SIG-M5 (cell line): ENCODE data around the gene RSRC1.
"Not testable (repeated sequence)": the region's sequence is repeated elsewhere in the genome, so short reads cannot be mapped to it uniquely, and the experiment has no call there.

ENCODE experiments used
- DNase-seq: peaks from one replicate; lab custom pipeline; 2025; lab: John Stamatoyannopoulos, UW

The RSRC1 gene

DNA sequence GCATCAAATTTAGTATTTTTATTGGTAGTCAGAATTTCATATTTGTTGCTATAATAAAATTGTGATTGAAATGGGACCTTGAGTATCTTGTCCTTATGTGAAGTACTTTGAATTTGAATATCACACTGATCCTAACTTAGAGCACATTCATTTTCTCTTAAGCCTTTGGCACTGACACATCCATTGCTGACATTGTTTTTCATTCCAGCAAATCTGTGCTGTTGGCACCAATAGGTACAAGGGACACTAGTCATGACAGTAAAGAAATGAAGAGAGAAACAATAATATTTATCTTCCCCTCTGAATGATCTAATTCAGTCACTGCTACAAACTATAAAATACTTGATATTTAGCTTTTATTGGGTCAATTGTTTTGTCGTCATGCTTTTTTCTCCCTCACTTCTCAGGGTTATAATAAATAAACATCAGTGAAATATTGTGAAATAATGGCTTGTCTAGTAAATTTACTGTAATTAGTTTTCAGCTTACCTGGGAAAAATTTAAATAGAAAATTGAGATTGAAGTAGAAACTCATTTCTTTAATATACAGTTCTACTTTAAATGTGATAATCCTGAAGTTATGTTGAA is 294.3 kb downstream of the RSRC1 start:
- no peak for DNase-seq

DNA sequence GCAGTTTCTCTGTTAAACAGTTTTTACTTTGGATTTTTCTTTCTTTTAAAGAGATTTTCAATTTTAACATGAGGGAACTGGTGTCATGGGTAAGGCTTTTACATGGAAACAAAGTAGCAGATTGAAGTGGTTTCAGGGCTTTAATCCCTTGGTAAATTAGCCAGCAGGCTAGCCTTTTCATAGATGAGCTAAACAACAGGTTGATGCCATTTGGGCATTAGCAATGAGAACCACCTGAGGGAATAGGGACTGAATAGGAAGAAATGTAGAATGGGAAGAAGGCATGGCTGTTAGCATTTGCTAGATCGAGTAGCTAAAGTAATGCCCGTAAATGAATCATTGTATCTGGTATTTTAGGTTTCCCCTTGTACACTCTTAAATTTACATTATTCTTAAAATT is 295.6 kb downstream of the RSRC1 start:
- no peak for DNase-seq

DNA sequence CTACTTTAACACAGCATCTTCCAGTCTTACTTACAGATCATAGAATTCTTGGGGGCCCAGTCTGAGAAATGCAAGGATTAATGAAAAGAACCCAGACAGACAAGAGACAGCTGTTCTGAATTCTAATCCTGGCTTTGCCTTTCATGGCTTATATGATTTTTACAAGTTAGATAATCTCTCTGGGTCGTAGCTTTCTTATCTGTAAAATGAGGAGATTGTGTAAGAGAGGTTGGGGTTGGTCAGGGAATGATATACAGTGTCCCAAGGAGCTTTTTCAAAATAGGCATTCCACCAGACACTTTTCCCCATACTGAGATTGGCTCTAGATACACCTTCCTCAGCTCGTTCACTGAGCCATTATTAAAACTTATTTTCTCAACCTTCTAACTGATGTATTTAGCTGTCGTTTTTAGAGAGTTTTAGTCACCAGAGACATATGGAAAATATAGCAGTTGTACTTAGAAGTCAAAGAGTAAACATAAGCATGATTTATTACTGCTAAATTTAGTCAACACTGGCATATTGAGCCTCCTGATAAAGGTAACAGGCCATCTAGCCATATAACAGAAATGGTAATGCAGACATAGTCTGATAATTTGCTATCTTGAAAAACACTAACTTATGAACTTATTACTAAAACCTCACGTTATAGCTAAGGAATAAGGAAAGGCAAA is 298.1 kb downstream of the RSRC1 start:
- no peak for DNase-seq

DNA sequence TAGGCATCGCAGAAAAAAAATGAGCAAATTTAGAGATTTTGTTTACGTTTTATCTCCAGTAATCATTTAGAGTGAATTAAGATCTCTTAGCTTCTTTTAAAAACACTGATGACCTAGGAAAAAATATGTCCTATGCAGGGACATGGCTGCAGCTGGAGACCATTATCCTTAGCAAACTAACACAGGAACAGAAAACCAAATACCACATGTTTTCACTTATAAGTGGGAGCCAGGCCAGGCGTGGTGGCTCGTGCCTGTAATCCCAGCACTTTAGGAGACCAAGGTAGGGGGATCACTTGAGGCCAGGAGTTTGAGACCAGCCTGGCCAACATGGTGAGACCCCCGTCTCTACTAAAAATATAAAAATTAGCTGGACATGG is 298.6 kb downstream of the RSRC1 start:
- DNase-seq, result not testable (repeated sequence)

DNA sequence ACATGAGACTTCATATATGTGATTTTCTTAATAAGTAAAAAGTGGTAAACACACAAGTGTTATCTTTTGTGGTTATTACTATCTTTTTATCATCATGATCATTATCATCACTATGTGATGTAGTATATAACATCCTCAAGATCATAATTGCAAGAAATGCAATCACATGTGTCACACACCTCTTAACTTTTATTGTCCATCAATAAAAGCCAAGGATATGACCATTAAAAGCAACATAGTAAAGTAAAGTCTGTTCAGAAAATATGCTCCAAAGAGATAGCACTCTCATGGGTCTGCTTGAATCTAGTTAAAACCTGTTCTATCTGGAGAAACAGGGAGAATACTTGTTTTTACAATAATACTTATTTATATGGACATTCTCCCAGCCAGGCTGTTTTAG is 308.1 kb downstream of the RSRC1 start:
- DNase-seq, result no peak

DNA sequence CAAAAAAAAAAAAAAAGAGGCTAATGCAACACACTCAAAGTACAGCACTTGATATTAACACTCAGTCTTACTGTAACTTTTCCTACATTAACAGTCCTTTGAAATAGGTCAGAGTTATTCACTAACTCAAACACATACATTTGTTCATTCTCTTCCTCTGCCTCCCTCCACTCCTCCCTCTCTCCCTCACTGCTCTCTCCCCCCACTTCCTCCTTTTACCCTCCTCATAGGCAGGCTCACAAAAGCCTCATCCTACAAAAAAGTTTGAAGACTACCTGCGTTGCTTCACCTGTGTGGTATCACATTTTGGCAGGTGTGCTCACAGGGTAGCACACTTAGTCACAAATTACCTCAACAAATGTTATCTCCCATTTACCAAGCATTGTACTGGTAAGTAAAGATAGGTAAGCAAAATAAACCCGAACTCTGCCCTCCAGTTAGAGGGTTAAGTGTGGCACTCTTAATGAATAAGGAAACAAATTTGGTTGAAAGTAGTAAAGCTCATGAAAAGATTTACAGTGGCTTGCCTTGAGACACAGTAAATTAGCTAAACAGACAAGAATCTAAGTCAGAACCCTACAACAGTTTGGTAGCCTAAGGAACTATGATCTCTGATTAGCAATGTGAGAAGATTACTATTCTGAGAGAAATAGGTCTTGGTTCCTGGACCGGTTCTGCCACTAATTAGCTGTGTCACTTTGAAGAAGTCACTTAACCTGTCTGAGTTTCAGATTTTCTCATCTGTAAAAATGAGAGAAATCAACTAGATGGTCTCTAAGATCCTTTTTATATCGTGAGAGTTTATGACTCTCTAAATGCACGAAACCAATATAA is 310.1 kb downstream of the RSRC1 start:
- no peak for DNase-seq

DNA sequence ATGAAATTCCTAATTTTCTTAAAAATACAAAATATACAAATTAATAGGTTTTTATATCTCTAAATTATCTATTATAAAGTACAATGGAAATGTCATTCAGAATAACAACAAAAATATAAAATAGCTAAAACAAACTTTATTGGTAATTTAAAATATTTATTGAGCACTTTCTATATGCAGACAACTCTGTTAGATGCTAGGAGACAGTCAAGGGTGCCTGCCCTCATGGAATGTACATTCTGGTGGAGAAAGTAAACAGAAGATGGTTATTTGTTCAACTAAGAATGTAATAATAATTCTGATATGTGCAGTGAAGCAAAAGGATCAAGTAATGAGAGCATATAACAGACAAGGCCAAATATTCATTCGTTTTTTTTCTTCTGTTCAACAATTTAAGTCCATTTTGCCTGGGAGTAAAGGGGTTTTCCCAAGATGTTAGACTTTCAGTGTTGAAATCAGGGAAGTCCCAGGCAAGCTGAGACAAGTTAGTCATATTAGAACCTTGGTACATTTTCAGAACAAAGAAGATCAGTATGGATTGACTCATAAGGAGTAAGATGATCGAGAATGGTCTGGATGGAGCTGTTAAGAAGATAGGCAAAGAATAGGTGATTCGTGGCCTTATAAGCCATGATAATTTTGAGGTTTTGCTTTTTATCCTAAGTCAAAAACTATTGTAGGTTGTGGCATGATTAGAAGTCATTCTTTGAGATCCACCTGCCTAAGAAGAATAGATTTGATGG is 310.9 kb downstream of the RSRC1 start:
- no peak for DNase-seq

DNA sequence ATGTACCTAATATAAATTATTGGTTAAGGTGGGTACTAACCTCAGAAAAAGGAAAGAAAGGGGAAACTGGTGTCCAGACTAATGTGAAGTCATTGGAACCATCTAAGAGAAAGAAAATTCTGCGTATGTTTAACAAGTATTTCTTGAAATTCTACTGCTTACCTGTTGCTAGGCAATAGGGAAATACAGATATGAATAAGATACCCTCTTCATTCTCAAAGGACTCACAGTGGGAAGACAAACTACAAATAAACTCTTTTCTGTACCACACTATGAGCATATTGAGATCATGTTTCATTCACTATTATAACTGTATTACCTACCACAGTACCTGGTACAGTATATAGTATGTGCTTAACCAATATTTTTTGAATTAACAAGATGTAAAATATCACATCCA is 320.6 kb downstream of the RSRC1 start:
- no peak for DNase-seq

DNA sequence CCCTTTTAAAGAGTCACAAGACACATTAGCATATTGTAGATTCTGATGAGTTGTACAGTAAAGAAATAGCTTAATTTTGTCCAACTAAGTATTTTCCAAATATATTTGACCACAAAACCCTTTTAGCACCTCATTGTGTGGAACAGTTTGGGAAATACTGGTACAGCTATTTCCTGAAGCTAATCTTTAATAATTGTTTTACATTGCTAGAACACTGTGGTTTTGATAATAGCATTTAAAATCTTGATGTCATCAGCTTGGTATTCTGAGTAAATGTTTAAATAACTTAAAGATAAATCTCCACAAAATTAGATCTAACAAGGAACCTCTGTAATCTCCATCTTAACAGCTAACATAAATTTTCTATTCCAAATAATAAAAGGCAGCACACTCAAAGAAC is 321.1 kb downstream of the RSRC1 start:
- no peak for DNase-seq

DNA sequence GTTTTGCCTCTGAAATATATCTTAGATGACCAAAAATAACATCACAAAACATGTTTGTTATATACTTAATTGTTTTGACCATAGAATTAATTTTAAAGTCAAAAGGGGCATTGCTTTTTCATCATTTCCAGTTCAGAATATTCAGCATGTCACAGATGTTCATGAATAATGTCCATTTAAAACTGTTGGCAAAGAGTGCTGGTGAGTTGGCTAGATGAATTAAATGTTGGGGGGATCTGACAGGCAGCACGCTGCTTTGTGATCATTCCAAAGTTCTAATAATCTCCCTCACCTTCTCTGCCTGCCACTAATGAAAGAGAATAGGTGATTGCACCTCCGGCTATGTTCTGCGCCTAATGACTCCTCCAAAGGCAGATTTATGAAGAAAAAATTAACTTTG is 321.9 kb downstream of the RSRC1 start:
- DNase-seq, result no peak

DNA sequence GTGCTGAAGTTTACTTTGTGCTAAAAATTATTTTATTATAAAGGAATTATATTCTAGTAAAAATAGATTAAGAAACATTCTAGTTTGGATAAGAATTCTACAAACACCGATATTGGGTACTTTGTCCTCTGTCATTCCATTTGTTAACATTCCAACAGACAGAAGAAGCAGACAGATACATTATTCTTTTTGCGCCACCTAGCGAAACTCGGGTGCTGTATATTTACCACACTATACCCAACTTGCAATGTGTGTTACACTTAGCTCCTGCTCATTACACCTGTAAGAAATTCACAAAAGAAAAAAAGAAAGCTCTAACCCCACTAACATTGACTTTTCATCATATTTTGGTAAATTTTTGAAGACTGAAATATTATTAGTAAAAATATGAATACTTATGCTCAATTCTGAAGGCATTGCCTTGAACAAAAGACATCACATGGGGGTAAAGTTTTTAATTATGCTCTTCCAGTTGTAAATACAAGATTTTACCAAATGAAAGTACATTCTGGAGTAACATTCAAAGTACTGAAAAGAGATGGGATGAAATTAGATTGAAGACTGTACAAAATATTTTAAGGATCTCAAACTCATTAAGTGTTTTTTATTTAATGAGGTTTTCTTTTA is 324.6 kb downstream of the RSRC1 start:
- DNase-seq, result no peak

DNA sequence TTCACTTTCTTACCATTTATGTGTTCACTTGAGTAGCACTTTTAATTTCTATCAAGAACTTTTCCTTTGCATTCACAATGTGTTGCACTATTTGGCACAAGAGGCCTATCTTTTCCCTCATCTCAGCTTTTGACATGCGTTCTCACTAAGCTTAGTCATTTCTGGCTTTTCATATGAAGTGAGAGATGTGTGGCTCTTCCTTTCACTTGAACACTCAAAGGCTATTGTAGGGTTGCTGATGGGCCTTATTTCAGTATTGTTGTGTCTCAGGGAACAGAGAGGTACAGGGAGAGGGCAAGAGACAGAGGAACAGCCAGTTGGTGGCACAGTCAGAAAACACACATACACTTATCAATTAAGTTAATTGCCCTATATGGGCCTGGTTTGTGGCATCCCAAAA is 333.7 kb downstream of the RSRC1 start:
- no peak for DNase-seq

DNA sequence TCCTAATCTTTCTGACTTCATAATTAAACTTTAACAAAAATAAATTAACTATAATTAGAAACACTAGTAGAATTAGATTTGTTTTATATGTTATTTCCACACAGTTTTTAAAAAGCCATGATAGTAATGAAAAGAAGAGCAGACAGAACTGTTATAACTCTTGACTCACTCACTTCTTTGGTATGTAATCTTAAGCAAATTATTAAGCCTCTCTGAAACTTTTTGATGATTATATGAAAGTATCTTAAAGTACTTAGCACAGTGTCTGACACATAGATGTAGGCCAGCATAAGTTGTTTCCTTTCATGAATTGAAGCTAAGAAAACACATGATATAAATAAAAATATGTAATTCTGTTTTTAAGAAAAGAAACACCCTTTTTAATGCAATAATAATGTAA is 337.5 kb downstream of the RSRC1 start:
- no peak for DNase-seq

DNA sequence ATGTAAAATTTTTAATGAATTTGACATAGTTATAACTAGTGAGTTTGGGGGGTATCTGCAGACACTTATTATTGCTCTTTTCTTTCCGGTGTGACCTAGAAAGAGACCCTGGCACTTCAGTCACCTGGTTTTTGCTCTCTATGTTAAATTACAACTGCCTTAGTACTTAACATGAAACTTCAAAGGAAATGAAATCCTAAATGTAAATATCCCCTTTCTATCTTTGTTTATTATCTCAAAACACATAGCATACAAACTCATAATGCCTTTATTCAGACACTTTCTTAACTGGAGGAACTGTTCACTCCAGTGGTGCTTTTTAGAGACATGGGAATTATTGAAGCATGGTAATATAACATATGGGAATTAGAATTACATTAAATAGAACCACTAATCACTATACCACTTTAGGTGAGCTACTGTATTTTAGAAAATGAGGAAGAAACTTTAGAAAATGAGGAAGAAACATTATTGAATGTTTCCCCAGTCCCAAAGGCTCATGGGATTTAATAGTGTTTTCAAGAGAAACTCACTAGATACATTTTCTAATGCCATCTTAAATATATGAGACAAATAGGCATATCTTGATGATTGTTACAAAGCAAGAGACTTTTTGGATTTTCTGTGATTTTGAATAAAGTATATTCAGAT is 341.6 kb downstream of the RSRC1 start:
- DNase-seq, result no peak

DNA sequence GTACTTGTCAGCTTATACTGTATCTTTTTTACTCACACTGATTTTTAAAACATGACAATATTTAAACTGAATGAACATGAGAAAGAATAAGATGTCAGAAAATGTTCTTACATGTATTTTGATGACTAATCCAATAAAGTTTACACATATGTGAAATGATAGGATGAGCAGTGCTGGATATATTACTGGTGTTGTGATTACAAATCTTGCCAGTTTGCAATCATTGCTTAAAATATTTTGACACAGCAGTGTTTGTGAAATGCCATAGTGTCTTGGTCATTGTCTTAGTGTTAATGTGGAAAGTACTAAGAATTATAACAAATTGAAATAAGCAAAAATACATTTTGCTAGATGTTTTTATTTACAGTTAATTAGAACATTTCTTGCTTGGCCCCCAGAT is 342.4 kb downstream of the RSRC1 start:
- no peak for DNase-seq

DNA sequence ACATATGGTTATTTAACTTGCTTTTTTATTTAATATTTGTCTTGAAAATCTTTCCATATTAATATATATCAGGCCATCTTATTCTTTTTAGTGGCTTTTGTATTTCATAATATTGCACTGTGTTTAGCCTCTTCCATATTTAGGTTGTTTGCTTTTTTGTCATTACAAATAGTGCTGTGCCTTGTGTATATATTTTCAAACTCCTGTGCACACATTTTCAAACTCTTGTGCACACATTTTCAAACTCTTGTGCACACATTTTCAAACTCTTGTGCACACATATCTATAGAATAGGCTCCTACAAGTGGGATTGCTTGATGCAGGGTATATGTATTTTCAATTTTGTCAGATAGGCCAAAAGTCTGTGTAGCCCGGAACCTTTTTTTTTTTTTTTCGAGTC is 343.1 kb downstream of the RSRC1 start:
- DNase-seq, result no peak

DNA sequence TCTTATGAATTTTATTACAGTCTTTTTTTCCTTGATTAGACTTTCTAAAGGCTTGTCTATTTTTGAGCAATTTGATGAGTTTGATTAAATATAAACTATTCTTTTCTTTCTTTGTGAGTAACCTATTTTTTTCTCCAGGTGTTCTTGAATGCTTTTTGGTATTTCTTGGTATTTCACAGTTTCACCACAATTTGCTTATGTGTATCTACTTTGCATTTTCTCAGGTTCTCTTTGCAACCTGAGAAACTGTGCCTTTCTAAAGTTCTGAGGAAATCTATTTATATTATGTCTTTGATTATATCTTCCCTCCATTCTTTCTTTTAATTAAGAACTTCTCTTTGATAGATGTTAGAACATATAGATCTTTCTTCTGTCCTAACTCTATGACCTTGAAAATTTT is 344.0 kb downstream of the RSRC1 start:
- no peak for DNase-seq

DNA sequence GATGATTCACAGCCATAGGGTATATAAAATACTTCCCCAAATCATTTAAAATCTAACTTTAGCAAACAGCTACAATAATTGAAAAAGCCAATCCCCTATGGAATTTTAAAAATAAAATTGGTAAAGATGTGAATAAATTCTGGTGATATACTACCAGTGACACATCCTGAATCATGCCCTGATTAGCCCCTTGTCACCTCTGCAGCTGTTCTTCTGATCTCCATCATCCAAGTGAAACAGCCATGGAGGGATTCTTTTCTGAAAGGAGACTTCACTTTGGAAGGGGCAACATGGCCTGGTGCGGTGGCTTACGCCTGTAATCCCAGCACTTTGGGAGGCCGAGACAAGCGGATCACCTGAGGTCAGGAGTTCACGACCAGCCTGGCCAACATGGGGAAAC is 345.5 kb downstream of the RSRC1 start:
- no peak for DNase-seq

DNA sequence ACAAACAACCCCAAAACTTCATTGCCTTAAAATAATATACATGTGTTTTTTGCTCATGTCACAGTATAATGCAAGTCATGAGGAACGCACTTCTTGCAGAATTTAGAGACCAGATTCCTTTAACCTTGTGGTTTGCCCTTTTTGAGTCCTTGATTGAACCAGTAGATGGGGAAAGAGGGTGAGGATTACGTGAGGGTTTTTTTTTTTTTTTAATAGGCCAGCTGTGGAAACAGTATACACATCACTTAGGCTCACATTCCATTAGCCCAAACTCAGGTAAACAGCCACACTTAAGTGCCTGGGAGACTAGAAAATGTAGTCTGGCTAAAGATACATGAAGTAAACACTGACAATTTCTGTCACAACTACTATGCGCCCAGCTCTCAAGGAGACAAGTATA is 346.2 kb downstream of the RSRC1 start:
- no peak for DNase-seq

DNA sequence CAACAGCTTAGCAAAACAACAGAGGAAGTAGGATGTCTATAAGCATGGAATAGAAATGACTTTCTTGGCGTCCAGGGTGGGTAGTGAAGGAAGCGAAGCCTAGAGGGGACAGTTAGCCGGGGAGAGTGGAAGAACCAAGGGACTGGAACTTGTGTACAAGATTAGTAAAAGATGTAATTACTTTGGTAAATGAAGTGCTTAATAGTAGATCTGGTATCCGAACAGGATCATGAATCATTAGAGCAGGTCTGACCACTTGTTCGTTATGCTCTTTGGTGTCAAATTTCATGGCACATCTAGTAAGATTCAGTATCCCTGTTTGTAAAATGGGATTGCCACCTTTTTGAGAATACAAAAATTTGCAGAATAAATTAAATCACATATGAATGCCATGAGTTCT is 348.6 kb downstream of the RSRC1 start:
- no peak for DNase-seq

DNA sequence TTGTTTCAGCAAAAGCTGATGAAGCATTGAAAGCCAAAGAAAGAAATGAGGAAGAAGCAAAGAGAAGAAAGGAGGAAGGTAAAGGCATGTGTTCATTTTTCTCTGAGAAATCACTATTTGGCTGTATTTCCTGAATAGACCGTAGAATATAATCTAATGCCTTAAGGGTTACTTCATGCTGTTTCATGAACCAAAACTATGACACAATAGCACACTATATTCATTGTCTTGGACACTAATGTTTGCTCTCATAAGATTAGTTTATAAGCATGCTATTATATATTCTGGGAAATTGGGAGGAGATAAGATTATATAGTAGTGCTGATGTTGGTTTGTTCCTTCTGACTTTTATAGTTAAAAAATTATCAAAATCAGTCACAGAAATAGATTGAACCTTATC is 351.0 kb downstream of the RSRC1 start:
- no peak for DNase-seq

DNA sequence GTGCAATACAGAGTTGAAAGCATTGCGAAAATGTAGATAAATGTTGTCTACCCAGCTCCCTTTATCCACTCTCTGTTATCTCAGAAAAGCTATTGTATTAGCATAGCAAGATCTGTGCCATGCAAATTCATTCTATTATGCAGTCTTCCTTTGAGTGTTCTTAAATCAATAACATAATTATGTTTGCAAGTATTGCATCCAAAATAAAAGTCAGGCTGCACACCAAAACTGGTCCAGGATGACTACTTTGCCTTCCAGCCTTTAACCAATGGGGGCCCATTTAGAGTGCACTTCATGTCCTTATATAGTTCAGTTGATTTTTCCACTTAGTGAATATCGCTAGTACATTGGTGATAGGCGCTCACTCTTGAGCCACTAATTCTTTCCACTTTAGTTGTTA is 353.7 kb downstream of the RSRC1 start:
- DNase-seq, result no peak
